HepG2 (cell line): ENCODE measurements around the gene MTCH2. TPM values are rescaled to one million over a fixed set of nuclear protein-coding genes. Genes with fewer than 3 reads are reported as not detected.

Experiments
- DZIP1 ChIP-seq: sonication (generic); formaldehyde crosslinking; IDR thresholded peaks from 2 replicates; pipeline ENCODE4 v1.5.0; 2020; ENCODE audit warnings: mild to moderate bottlenecking, missing genetic modification reagents
- GTF2F1 ChIP-seq: fragments of 150-350 bp; IDR thresholded peaks from 2 replicates; pipeline ENCODE4 v1.6.1; 2014; ENCODE audit warnings: low read length
- KLF13 ChIP-seq: sonication (generic); formaldehyde crosslinking; IDR thresholded peaks from 2 replicates; pipeline ENCODE4 v1.4.0; 2020; ENCODE audit warnings: mild to moderate bottlenecking, missing genetic modification reagents
- MAFG ChIP-seq: sonication (generic); formaldehyde crosslinking; IDR thresholded peaks from 2 replicates; pipeline ENCODE4 v1.5.1; 2020; ENCODE audit warnings: mild to moderate bottlenecking, missing genetic modification reagents
- POLR2A ChIP-seq, 2 experiments: IDR thresholded peaks; 2 replicates each; pipeline ENCODE4 v1.6.1; 2011; ENCODE audit warnings: low read depth in 2 of 2, low read length in 2 of 2, mild to moderate bottlenecking in 1 of 2, moderate library complexity in 1 of 2; ENCODE audit not compliant: insufficient read depth in 1 of 2
- TBX2 ChIP-seq: sonication (generic); formaldehyde crosslinking; IDR thresholded peaks from 2 replicates; pipeline ENCODE4 v1.5.0; 2020; ENCODE audit warnings: missing genetic modification reagents, mild to moderate bottlenecking, borderline replicate concordance
- XBP1 ChIP-seq: sonication (generic); formaldehyde crosslinking; IDR thresholded peaks from 2 replicates; pipeline ENCODE4 v1.5.0; 2020; ENCODE audit warnings: missing genetic modification reagents
- ZBTB46 ChIP-seq: sonication (generic); formaldehyde crosslinking; IDR thresholded peaks from 2 replicates; pipeline ENCODE4 v1.4.0; 2020; ENCODE audit warnings: mild to moderate bottlenecking, missing genetic modification reagents, borderline replicate concordance
- ZNF276 ChIP-seq: sonication (generic); formaldehyde crosslinking; IDR thresholded peaks from 2 replicates; pipeline ENCODE4 v1.4.0; 2020; ENCODE audit warnings: mild to moderate bottlenecking, low read depth, missing genetic modification reagents
- ZNF407 ChIP-seq: sonication (generic); formaldehyde crosslinking; IDR thresholded peaks from one replicate; pipeline ENCODE4 v1.5.1; 2020; ENCODE audit warnings: mild to moderate bottlenecking, missing genetic modification reagents; ENCODE audit errors: not compliant biosample characterization
- polyA plus RNA-seq, 8 experiments: library from polyadenylated mRNA; depleted of rRNA in 3 of 8; stranded (reverse) in 7 of 8; unstranded in 1 of 8; fragments of >200 nt; fragmentation: Illumina TruSeq in 4 of 8; extraction: Trizol in 4 of 8; gene quantifications; 2 replicates each; pipeline versions ENCODE4 v1.2.1 to v1.2.3, GENCODE V29; 2011 to 2016; ENCODE audit warnings: low read depth in 4 of 8, missing spikeins in 1 of 8, mixed read lengths in 1 of 8; ENCODE audit not compliant: insufficient read depth in 1 of 8
- total RNA-seq, 5 experiments: library from RNA; depleted of rRNA; stranded (reverse); fragments of >200 nt; fragmentation: Illumina TruSeq; extraction: Trizol; gene quantifications; 2 replicates each; pipeline ENCODE4 v1.2.3, GENCODE V29; 2016; ENCODE audit warnings: low read depth in 1 of 5
- TF ChIP-seq, protein P1 (sequence below): sonication (generic); formaldehyde crosslinking; IDR thresholded peaks from 2 replicates; pipeline ENCODE4 v1.4.0; 2020; ENCODE audit warnings: mild to moderate bottlenecking, missing genetic modification reagents
- TF ChIP-seq, protein P2 (sequence below): sonication (generic); formaldehyde crosslinking; IDR thresholded peaks from 2 replicates; pipeline ENCODE4 v1.9.0; 2021; ENCODE audit warnings: missing genetic modification reagents, mild to moderate bottlenecking, borderline replicate concordance

The MTCH2 gene
- total and polyA plus RNA-seq, 2 of the 13 experiments (the other 11 are each of a cell fraction or from before 2014, with no cell fraction given) = 112 to 272 TPM

DNA sequence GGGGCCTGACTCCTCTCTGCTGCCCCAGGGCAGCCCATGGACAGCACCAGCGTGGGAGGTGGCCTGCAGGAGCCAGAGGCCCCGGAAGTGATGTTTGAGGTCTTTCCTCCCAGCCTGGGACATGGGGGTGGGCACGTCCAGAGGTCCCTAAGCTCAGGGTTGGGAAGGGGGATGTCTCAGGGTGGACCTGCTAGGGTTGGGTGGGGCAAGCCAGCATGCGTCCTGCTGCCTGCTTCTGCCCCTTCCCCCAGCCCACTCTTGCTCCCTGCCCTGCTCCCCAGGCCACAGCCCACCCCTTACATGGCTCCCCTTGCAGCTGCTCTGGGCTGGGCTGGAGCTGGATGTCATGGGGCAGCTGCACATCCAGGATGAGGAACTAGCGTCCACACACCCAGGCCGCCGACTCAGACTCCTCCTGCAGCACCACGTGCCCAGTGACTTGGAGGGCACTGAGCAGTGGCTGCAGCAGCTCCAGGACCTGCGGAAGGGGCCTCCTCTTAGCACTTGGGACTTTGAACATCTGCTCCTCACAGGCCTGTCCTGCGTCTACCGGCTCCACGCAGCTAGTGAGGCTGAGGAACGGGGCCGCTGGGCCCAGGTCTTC, 54.5 kb downstream of the MTCH2 start (continued):
- TF ChIP-seq DZIP1 (CRISPR knock-in tag) (no peak), XBP1 (CRISPR knock-in tag) (no peak), ZBTB46 (CRISPR knock-in tag) (no peak), GTF2F1 (no peak), TBX2 (peak; percentile 46; the same call in 1 of the 2 replicates), ZNF276 (CRISPR knock-in tag) (no peak), MAFG (no peak), ZNF407 (CRISPR knock-in tag) (no peak), KLF13 (no peak), POLR2A (IDR thresholded peaks at IDR 0.05; ENCODE audit: insufficient read depth in 1 of 2, low read depth in 2 of 2, low read length in 2 of 2) (no peak)
- TF ChIP-seq, protein P1, sequence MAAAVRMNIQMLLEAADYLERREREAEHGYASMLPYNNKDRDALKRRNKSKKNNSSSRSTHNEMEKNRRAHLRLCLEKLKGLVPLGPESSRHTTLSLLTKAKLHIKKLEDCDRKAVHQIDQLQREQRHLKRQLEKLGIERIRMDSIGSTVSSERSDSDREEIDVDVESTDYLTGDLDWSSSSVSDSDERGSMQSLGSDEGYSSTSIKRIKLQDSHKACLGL (CRISPR knock-in tag) = no peak
- TF ChIP-seq, protein P2, sequence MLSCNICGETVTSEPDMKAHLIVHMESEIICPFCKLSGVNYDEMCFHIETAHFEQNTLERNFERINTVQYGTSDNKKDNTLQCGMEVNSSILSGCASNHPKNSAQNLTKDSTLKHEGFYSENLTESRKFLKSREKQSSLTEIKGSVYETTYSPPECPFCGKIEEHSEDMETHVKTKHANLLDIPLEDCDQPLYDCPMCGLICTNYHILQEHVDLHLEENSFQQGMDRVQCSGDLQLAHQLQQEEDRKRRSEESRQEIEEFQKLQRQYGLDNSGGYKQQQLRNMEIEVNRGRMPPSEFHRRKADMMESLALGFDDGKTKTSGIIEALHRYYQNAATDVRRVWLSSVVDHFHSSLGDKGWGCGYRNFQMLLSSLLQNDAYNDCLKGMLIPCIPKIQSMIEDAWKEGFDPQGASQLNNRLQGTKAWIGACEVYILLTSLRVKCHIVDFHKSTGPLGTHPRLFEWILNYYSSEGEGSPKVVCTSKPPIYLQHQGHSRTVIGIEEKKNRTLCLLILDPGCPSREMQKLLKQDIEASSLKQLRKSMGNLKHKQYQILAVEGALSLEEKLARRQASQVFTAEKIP (CRISPR knock-in tag) = no peak
